Left lobe of liver (tissue), 2 donors: ENCODE measurements around the gene EVC. TPM values are rescaled to one million over a fixed set of nuclear protein-coding genes. Genes with fewer than 3 reads are reported as not detected.
"Not testable (repeated sequence)": the region's sequence is repeated elsewhere in the genome, so short reads cannot be mapped to it uniquely, and the experiment has no call there.

Experiments used
- ATAC-seq: fragments of 200-7000 bp; cut with Tn5 transposase; one replicate; pipeline ENCODE4 v1.9.1; 2020; ENCODE audit warnings: mild to moderate bottlenecking, moderate library complexity
- DNase-seq: peaks from one replicate; pipeline ENCODE4 v3.0.0-alpha.2; 2020; ENCODE audit warnings: low spot score
- total RNA-seq: library from RNA; stranded (reverse); gene quantifications from one replicate; pipeline ENCODE4 v1.2.1, GENCODE V29; 2021
- donor health status: DM: no; HTN: no; CAD: no; lungs with moderate emphysema.
- donor health status: DM: no; HTN: yes; CAD: no.

Gene EVC
- total RNA-seq, 1 donor from 2014 or later, result 11.0 TPM

GRCh38 chr4:5707778-5708448 lies 3.1 kb upstream of the EVC start:
- DNase-seq (no peak), ATAC-seq (peak; percentile 10)

DNA sequence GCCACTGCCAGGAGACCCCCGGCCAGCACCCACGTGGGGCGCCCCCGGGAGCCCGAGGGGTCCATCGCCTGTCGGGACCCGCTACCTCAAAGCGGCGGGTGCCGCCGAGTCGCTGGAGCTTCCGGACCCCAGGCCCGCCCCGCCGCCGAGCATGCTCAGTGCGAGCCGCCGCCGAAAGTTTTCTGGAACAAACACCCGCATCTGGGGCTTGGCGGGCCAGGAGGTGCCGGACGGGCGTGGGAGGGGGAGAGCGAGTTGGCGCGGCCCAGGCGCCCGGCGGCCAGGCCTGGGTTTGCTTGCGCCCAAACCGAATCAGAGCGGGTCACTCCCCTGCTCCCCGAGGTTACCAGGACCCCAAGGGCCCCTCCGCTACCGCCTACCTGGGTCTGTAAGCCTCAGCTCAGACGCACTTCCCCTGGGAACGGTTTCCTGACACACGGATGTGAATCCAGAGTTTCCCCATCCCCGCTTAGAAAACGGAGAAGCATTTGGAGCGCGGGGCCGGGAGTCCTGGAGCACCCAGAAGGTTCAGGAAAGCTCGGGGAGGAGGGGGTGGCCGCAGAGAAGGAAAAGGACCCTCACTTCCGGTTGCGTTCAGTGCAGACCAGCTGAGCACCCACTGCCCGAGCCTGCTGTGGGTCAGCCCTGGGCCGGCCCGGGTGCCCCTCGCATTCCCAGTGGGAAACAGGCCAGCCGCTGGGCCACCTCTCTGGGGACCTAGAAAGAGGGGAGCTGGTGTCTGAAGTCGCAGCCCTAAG lies 2.4 kb upstream of the EVC start, which contains the start of gene EVC2:
Gene EVC2 (minus strand): TSS at position 111 of the 758 bp plus-strand sequence. CDS start 46 bp downstream, at position 65.
- ATAC-seq, result peak; percentile 52

DNA sequence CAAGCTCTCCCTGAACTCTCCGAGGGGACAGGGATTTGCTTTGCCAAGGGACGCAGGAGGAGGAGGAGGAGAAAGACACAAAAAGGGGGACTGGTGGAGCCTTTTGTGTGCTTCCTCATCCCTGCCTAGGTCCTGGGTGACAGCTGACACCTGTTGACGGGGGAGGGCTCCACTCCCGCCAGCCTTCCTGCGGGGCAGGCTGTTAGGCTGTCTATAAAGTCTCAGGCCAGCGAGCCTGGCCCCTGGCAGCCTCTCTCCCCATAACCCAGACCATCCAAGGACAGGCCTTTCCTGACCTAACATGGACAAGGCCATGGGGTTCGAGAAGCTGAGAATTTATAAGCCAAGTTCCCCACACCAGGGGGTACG lies 1.8 kb upstream of the EVC start:
- DNase-seq, result no peak

More for the DNA sequence above, 2.4 kb upstream of the EVC start, which contains the start of gene EVC2:
- no peak for DNase-seq

GRCh38 chr4:5710065-5710960 lies 688 bp upstream of the EVC start:
- ATAC-seq (peak; percentile 41), DNase-seq (no peak)

More for the DNA sequence above, 1.8 kb upstream of the EVC start:
- ATAC-seq, result no peak

DNA sequence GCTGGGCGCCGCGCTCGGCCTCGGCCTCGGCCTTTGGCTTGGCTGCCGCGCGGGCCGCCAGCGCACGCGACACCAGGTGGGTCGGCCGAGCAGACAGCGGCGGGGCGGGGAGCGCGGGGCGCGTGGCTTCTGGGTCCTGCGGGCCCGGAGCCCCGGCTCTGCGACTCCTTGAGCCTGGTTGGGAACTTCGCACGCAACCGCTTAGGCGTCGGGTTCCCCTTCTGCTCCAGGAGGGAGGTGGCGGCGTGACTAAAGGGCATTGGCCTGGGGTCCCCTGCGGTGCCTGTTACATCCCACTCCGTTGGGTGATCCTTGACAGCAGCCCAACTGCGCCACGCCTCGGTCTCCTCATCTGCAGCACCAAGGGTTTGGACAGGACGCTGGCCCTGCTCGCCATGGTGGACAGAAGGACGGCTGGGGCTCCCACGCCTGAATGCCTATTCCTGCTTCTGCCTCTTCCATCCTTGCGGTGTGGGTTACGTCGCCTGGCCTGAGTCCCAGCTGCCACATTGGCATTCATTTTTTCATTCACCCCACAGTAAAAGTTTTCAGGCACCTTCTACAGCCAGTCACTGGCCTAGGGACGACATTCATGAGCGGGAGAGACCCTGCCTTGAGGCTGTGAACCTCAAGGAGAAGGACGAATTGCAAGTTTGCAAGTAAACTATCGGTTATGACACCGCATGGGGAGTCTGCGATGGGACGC lies 631 bp downstream of the EVC start:
- DNase-seq, result no peak

DNA sequence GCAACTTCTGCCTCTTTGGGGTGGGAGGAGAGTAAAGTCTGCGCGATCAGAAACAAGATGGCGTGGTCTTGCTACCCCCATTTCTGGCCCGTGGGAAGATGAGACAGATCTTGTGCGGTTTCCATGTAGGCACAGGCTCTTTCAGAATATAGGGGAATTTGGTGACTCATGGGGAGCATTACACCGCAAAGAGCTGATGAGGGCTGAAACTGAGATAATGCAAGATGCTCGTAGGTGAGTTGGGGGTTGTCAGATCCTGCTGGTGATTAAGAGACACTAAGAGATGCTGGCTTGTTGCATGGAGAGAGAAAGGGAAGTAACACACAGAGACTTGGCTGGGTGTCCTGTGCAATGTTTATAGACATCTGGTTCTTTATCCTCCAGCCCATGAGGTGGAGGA lies 1.5 kb downstream of the EVC start:
- ATAC-seq (no peak), DNase-seq (no peak)

More for the DNA sequence above, 631 bp downstream of the EVC start:
- peak; percentile 13 for ATAC-seq

GRCh38 chr4:5712931-5713330 lies 1.9 kb downstream of the EVC start:
- no peak for DNase-seq
- ATAC-seq, result no peak

DNA sequence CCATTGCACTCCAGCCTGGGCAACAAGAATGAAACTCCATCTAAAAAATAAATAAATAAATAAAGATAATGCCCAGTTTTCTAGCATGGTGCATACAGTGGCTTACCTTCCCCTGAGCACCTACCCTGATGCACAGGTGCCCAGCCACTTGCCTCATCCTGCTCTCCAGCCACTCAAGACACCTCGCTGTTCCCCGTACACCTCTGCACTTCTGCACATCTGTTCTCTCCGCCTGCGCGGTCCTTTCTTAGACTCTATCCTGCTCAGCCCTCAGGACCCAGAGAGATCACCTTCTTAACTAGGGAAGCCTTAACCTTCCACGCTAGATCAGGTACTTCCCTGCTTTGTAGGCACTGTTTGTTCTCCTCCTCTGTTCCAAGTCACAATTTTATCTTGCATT lies 2.9 kb downstream of the EVC start:
- no peak for DNase-seq
- ATAC-seq, result no peak

GRCh38 chr4:5715357-5715756 lies 4.4 kb downstream of the EVC start:
- ATAC-seq (no peak), DNase-seq (no peak)

GRCh38 chr4:5716391-5716790 lies 5.4 kb downstream of the EVC start:
- DNase-seq (no peak), ATAC-seq (no peak)

DNA sequence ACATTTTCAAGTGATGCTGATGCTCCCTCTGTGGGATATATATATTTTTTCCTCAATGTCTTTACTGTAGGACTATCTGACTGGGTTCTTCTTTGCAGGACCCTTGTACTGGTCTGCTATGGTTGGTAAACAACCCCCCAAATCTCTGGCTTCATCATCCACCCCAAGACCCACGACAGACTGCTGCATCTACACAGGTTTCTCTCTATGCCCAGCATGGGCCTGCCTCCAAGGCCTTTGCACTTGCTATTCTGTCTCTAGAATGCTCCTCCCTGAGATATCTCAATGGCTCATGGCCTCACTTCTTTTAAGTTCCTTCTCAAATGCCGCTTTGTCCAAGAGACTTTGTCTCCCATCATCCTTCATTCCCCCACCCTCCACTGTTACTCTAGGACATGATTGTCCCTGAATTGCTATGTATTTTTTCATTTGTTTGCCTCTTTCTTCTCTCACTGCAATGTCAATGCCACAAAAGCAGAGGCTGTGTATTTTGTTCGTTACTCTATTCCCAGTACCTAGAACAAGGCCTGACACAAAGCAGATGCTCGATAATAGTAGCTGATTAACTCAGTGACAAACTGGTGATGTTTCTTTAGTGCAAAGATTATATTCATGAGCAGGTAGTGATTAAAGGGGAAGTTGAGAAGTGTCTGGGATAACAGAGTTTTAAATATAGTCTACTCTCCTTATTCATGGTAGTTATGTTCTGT lies 6.6 kb downstream of the EVC start:
- DNase-seq, result no peak
- peak; percentile 36 for ATAC-seq

DNA sequence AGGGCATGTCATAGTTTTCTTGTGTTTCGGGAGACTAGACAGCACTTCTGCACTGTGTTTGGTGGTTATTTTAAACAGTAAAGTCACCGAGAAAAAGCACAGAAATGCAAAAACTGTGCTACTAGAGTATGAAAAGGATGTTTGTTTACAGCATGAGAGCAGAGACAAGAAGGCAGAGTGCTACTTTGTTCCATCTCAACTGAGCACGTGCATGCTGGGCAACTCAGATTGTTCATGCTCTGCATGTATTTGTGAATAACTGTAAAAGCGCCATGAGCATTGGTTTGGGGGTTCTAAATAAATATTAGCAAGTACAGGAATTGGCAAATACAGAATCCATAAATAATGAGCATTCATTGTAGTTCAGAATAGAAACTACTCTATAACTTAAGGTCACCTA lies 7.4 kb downstream of the EVC start:
- ATAC-seq (no peak), DNase-seq (no peak)

DNA sequence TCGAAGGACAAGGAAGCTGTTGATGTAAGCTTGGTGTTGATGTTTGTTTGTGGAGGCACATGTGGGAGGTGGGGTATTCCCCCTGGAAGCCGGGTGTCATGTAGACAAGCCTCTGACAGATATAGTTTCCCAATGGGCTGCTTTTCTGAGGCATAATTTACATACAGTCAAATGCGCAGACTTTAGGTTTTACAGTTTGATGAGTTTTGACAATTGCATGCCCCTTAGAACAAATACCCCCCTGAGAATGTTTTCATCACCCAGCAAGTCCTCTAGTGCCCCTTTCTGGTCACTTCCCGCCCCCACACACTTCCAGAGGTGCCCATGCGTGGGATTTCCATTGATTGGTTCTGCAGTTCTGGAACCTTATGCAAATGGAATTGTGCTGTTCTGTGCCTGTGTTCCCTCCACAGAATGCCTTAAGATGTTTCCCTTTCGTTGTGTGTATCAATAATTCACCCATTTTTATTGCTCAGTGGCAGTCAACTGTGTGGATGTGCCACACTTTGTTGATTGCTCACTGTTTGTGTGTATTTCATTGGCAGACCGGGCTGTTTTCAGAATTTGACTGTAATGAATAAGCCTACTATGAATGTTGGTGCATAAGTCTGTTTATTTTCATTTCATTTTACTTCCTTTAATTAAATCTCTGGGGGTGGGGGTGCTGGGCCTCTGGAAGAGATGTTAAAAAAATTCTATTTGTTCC lies 8.5 kb downstream of the EVC start:
- no peak for ATAC-seq
- no peak for DNase-seq

DNA sequence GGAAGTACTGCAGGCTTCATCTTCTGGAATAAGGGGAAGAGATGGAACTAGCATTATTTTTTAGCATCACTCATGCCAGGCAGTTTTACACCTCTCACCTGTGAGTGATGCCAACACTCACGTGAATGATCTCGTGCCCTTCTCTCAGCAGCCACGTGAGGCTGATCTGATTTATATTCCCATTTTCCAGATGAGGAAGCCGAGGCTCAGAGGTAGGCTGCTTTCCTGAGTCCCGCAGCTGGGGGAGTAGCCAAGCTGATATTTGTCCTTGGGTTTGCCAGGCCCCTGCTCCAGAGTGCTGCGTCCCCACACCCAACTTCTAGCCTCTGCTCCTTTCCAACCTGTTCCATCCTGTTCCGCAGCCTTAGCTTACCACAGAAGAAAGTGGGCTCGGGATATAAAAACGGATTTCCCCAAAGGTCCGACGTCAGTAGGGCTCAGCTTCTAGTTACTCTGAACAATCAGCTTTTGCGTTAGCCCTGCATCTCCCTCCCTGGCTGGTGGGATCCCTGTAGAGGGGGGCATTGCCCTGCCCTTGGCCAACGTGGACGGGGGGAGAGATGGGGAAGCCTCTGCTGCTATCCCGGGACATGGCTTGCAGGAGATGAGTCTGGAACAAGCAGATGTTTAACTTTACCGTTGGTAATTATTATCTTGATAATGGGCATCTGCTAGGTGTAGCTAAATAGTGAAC lies 9.3 kb downstream of the EVC start:
- ATAC-seq (no peak), DNase-seq (no peak)

DNA sequence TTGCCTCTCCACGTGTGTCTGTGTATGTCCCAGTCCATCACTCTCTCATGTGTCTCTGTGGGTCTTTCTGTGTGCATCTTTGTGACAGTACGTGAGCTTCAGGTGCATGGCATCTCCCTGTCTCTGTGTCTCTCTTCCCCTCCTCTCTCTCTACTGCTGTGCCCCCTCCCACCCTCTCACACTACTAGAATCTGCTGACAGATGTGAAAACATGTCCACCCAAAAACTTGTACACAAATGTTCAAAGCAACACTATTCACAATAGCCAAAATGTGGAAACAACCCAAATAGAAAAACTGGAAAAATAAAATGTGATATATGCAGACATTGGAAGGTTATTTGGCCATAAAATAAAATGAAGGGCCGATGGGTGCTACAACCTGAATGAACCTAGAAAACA lies 10.0 kb downstream of the EVC start:
- no peak for ATAC-seq
- no peak for DNase-seq

DNA sequence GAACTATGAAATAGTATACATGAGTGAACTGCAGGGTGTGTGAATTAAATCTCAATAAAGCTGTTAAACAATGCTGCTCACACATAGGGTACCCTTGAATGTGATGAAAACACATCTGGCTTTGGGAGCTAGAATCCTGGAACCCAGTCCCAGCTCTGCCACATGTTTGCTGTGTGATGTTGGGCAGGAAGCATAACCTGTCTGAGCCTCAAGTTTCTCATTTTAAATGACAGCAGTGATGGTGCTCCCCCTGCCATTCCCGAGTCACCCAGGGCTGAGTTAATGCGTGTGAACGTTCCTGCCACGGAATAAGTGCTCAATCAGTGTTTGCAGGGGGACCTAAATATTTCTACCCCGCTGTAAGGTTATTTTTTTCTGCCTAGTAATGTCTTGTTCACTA lies 10.9 kb downstream of the EVC start:
- DNase-seq (no peak), ATAC-seq (no peak)

DNA sequence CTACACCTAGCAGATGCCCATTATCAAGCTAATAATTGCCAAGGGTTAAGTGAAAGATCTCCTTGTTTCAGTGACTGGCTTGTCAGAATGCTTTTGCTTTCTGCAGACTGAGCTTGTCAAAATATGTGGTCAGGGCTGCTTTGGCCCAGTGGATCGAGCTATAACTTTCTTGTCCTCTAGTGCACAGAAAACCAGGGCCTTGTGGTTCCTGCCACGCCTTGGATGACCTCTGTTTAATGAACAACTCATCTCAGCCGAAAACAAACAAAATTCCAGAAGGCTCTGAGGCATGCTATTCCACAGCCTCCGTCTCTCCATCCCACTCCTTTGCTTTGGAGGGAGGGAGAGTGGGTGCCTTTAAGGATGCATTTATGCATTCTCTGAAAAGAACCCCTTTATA lies 11.3 kb downstream of the EVC start:
- ATAC-seq (peak; percentile 88), DNase-seq (no peak)

GRCh38 chr4:5724377-5724776 lies 13.4 kb downstream of the EVC start:
- DNase-seq, result no peak
- ATAC-seq, result no peak

DNA sequence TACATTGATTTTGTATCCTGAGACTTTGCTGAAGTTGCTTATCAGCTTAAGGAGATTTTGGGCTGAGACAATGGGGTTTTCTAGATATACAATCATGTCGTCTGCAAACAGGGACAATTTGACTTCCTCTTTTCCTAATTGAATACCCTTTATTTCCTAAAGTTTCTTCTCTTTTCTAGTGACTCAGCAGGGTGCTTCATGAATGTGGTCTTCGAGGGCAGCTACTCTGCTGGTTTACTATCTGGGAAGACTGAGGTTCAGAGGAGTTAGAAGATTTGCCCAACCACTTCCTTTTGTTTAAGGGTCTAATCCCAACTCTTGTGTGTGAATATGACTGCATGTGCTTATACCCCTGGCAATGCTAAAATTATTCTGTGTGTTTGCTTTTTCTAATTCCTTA lies 17.4 kb downstream of the EVC start:
- not testable (repeated sequence) for ATAC-seq, DNase-seq
